NCI-H82 treated with DMSO at 0.1 percent for 48 hours (cell line): ENCODE data around the gene CFP.
"Not testable (repeated sequence)": the region's sequence is repeated elsewhere in the genome, so short reads cannot be mapped to it uniquely, and the experiment has no call there.

Experiments
- DNase-seq: peaks from one replicate; lab custom pipeline; 2025; ENCODE audit not compliant: unreplicated experiment; lab: John Stamatoyannopoulos, UW

Gene CFP

GRCh38 chrX:47607091-47607490 lies 22.6 kb downstream of the CFP start:
- DNase-seq: no peak

GRCh38 chrX:47605024-47605423 lies 24.7 kb downstream of the CFP start:
- no peak for DNase-seq

- not testable (repeated sequence) for DNase-seq
Observed at GRCh38 chrX:47603125-47603524, 26.6 kb downstream of the CFP start.

DNA sequence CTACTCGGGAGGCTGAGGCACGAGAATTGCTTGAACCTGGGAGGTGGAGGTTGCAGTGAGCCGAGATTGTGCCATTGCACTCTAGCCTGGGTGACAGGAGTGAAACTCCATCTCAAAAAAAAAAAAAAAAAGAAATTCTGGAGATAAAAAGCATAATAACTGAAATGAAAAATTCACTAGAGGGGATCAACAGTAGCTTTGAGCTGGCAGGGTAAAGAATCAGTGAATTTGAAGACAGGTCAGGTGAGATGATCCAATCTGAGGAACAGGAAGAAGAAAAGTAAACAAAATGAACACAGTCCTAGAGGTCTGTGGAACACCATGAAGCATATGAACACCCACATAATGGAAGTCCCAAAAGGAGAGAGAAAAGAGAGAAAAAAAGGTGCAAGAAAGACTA lies 32.5 kb downstream of the CFP start:
- no peak for DNase-seq

DNA sequence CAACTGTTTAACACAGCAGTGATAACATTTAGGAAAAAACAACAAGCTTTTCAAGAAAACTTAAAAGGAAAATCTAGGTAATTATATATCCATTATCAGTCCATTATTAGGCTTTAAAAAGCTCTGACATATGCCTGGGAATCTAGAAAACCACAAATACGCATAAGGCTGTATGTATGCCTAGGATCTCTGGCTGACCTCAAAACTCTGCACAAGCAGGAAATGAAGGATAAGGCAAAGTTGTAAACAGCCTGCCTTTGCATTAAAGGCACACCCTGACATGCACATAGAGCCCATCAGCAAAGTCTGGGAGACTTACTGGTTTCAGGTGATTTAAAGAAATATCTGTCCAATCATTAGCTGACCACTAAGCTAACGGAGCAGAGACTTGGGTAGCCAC lies 33.5 kb downstream of the CFP start:
- no peak for DNase-seq

GRCh38 chrX:47595716-47596251 lies 33.9 kb downstream of the CFP start:
- no peak for DNase-seq

DNA sequence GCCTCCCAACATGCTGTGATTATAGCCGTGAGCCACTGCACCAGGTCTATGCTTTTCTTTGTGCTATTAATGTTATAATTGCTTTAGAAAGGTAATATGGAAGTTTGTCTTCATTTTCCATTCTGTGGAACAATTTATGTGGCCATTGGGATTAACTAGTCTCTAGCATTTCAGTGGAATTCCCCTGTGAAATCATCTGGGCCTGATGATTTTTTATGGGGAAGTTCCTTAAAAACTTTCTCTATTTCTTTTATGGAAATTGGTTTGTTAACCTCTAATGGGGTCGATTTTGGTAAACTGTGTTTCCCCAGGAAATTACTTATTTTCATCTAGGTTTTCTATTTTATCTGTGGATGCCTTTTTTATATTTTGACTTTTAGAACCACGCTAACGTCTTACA lies 36.2 kb downstream of the CFP start:
- no peak for DNase-seq

DNA sequence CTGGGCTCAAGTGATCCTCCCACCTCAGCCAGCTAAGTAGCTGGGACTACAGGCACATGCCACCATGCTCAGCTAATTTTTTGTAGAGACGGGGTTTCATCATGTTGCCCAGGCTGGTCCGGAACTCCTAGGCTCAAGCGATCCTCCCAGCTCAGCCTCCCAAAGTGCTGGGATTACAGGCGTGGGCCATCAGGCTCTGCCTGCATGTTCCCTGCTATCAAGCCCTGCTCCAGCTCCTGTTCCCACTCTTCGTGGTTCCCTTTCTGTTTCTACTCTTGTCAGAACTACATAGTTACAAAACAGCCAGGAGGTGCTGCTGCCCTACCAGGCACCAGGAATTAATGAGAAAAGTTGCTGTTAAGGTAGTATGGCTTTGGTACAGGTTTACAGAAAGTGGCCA lies 38.7 kb downstream of the CFP start:
- DNase-seq: no peak

DNA sequence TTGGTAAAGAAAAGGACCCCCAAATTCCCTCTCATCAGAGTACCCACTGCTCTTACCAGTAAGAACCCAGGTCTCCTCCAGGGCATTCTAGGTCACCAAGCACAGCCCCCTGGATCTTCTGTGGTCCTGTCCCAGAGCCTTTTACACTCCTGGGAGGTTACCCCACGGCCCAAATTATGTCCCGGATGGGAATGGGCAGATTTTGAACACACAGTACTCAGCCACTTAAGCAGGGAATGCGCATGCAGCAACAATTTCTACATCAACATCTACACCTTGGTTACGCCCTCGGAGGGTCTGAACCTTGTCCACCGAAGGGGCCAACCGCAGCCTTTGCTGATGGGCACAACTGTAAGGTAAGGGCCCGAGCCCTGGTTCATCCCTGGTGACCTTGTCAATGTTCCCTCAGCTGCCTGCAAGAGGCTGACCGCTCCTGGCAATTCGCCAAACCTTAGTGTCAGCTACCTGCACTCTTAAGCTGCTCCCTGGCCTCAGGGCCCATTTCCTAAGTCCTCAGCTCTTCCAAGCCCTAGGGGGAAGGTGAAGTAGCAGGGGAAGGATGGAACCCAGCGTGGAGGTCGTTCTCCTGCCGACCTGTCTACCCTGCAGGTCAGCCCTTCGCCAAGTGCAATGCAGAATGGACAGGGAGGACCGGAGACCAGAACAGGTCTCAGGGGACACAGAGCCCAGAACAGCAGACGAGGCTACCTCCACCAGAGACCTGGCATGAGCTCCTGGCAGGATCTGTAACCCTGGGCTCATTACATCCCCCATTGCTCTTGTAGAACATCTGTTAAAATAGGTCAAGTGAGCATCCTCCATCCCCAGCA lies 41.6 kb downstream of the CFP start:
- DNase-seq: no peak

DNA sequence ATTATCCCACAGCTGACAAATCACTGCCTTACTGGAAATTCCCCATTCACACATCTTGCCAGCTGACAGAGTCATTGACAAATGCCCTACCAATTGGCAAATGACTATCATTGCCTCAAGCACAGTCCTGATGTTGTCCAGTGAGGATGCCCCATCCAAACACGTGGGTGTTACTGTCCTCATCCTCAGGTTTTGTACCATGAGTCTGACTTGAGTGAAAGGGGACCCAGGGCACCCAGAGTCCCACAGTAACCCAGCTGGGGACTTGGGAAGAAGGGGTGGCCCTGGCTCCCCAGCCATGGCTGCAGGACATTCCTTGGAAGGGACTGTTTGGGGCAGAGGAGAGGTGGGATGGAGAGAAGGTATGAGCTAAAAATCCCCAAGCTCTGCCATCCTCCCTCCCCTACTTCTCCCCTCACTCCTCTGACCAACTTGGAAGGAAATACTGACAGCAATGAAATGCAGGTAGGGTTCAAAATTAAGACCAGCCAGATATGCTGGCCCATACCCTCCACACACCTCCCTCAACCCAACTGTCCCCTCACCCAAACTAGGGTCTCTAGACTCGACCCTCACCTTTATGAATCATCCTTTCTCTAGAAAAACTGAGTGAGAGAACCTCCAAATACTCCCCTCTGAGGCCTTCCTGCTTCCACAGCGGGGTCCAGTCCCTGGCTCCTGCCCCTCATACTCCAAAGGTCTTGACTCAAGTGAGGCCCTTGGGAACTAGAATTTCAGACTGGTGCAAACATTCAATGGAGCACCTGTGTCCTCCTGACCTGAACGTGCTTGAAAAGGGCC lies 42.4 kb downstream of the CFP start:
- DNase-seq: no peak

DNA sequence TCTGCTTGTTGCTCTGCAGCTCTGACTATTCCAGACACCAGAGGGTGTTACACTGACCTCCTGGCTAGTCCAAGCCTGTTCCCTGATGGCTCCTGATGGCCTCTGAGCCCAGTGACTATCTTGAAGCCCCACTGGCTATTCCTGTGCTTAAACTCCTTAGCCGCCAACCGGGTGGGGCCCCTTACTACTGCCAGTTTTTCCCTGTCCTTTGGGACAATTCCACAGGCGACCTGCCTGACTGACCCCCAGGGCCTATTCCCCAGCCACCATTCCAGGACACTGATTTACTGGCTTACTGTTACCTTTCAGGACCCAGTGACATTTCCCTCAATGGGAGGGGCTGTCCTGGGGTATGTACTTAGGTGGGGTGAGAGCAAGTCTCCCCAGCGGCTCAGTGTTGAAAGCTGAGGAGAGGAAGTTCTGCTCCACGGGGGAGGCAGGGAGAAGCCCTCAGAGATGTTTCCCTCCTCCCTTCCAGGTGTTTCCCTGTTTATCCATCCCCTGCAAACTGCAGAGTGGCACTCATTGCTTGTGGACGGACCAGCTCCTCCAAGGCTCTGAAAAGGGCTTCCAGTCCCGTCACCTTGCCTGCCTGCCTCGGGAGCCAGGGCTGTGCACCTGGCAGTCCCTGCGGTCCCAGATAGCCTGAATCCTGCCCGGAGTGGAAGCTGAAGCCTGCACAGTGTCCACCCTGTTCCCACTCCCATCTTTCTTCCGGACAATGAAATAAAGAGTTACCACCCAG lies 43.5 kb downstream of the CFP start:
- no peak for DNase-seq

GRCh38 chrX:47585273-47585672 lies 44.5 kb downstream of the CFP start:
- DNase-seq: no peak

DNA sequence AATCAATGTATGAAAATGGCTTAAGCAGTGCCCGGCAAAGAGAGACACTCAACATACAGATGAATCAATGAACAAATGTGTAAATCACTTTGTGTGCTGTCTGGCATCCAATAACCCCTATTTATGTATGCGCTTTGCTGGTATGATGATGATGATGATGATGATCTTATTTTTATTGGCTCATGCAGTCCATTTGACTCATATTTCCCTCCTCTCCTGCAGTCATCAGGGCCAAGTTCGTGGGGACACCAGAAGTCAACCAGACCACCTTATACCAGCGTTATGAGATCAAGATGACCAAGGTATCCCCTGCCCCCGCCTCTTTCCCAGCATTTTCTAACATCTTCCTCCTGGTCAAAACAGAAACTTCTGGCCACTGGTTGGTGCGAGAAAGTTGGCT lies 45.0 kb downstream of the CFP start:
- DNase-seq: no peak

GRCh38 chrX:47583240-47583861 lies 46.4 kb downstream of the CFP start:
- no peak for DNase-seq

DNA sequence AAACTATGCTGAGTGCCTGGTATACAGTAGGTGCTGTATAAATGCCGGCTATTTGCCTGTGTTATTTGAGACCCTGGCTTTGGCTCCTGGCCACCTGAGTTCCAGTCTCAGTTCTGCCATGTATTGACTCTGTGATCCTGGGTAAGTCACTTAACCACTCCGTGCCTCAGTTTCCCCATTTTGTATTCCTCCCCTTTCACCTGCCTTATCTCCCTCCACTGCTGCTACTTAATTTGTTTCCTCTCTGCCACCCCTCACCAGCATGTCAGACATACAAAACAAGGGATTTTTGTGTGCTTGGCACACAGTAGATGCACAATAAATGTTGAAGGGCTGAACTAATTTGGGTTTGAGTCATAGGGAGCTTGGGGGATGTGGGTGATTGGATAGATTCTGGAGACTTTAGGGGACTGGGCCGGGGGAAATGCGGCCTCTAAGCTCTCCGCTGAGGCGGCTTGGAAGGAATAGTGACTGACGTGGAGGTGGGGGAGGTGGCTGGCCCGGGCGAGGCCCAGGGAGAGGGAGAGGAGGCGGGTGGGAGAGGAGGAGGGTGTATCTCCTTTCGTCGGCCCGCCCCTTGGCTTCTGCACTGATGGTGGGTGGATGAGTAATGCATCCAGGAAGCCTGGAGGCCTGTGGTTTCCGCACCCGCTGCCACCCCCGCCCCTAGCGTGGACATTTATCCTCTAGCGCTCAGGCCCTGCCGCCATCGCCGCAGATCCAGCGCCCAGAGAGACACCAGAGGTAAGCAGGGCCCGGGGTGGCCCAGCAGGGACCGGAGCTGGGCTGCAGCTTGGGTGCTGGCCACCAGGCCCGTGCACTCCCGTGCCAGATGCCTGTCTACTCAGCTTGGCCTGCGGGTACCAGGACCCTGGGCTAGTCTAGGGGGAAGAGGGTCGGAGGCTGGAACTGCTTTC lies 47.7 kb downstream of the CFP start, which contains the start of gene TIMP1:
TIMP1 (plus strand) TSS at position 706 of the 917 bp plus-strand sequence. CDS start 980 bp downstream, outside the sequence.
- peak; percentile 40 for DNase-seq

DNA sequence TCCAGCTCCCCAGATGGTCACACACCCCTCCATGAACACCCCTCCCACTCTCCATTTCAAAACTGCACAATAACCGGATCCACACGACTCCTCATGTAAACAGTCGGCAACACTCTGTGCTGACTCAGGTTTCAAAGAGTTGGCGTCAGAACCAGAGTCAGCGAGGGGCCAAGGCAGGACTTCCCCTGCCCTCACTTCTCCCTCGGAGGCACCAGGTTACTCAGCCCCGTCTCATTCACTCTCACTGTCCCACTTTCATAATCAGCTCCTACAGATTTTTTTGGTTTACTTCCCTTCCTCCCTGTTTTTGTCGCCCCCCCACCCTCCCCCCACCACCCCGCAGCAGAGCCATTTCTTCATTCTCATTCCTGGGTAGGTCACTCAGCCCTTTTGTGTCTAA lies 50.2 kb downstream of the CFP start:
- no peak for DNase-seq

- no peak for DNase-seq
Observed at GRCh38 chrX:47578692-47579091, 51.0 kb downstream of the CFP start.

DNA sequence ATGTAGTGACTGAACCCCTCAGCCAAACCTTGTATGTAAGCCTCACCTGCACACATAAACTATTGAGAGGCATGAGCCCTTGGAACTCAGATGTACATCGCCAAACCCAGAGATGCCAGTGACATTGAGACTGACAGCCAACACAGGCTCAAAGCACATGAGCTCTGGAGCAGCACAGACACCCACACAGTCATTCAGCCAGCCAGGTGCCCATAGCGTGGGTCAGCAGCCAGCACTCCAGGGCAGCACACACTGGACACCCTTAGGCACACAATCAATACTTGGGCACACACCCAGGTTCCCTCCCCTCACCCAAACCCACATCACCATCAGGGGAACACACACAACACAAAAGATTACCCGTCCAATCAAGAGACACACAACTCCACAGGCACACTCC lies 51.8 kb downstream of the CFP start:
- DNase-seq: no peak

- DNase-seq: no peak
Observed at GRCh38 chrX:47577424-47577823, 52.3 kb downstream of the CFP start.
